ENCODE data around the gene PODXL.
"Not testable (repeated sequence)": the region's sequence is repeated elsewhere in the genome, so short reads cannot be mapped to it uniquely, and the experiment has no call there.

DNA sequence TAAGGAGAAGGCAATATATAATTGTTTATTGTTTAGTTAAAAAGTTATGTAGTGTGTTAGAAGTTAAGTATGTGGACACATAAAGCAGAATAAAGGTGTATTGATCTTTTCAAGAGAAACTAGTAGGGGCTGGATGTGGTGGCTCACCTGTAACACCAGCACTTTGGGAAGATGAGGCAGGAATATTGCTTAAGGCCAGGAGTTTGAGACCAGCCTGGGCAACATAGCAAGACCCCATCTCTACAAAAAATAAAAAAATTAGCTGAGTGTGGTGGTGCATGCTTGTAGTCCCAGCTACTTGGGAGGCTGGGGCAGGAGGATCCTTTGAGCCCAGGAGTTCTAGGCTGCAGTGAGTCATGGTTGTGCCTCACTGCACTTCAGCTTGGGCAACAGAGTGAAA, 93.7 kb downstream of the PODXL start:
- not testable (repeated sequence) for TF ChIP-seq ZNF157 (tag by site-specific recombination; IDR thresholded peaks at IDR 0.05); ZNF138 (tag by site-specific recombination; IDR thresholded peaks at IDR 0.05; ENCODE audit: borderline replicate concordance)
